Central memory CD8-positive, alpha-beta T cell (primary cell): ENCODE results near the gene ZNF358.

Experiments
- ATAC-seq: fragments of 150-1000 bp; cut with Tn5 transposase; replicated peaks from 2 replicates; pipeline ENCODE4 v1.10.0; 2022; ENCODE audit warnings: mild to moderate bottlenecking, moderate FRiP score, moderate number of reproducible peaks; ENCODE audit not compliant: poor library complexity, severe bottlenecking; ENCODE audit errors: extremely low read depth
- DNase-seq, 2 donors: peaks; one replicate each; pipeline ENCODE4 v3.0.0; 2021; ENCODE audit warnings: low spot score in 2 of 2
- H3K27ac Mint-ChIP-seq: one replicate; pipeline ENCODE4 v1.8.0; 2022; ENCODE audit warnings: low read depth, mild to moderate bottlenecking, moderate library complexity, mixed read lengths
- H3K27me3 Mint-ChIP-seq: one replicate; pipeline ENCODE4 v1.8.0; 2022; ENCODE audit warnings: mixed read lengths
- H3K36me3 Mint-ChIP-seq: one replicate; pipeline ENCODE4 v1.8.0; 2022; ENCODE audit warnings: mild to moderate bottlenecking, moderate library complexity, mixed read lengths; ENCODE audit not compliant: insufficient read depth
- H3K4me1 Mint-ChIP-seq: one replicate; pipeline ENCODE4 v1.8.0; 2022; ENCODE audit warnings: mixed read lengths
- H3K4me3 Mint-ChIP-seq: one replicate; pipeline ENCODE4 v1.8.0; 2022; ENCODE audit warnings: mild to moderate bottlenecking, moderate library complexity, mixed read lengths
- H3K9me3 Mint-ChIP-seq: one replicate; pipeline ENCODE4 v1.8.0; 2022; ENCODE audit warnings: mixed read lengths

Gene ZNF358

GRCh38 chr19:7516878-7517277 lies 975 bp downstream of the ZNF358 start:
- ATAC-seq (no peak), DNase-seq (no peak)
- Mint-ChIP-seq H3K36me3 (peaks cover 7% of the 10 kb centered on the region), H3K27me3 (peaks cover 24% of the 10 kb centered on the region), H3K4me3 (peak overlapping the region; percentile 56), H3K9me3 (no peaks in the 10 kb centered on the region), H3K4me1 (peaks cover 25% of the 10 kb centered on the region), H3K27ac (no peak overlapping the region)

DNA sequence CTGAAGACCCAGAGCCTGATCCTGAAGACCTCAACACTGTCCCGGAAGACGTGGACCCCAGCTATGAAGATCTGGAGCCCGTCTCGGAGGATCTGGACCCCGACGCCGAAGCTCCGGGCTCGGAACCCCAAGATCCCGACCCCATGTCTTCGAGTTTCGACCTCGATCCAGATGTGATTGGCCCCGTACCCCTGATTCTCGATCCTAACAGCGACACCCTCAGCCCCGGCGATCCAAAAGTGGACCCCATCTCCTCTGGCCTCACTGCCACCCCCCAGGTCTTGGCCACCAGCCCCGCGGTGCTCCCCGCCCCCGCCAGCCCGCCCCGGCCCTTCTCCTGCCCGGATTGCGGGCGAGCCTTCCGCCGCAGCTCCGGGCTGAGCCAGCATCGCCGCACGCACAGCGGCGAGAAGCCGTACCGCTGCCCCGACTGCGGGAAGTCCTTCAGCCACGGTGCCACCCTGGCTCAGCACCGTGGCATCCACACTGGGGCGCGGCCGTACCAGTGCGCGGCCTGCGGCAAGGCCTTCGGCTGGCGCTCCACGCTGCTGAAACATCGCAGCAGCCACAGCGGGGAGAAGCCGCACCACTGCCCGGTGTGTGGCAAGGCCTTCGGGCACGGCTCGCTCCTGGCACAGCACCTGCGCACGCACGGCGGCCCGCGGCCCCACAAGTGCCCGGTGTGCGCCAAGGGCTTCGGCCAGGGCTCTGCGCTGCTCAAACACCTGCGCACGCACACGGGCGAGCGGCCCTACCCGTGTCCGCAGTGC lies 3.6 kb downstream of the ZNF358 start:
- Mint-ChIP-seq H3K4me3 (no peak overlapping the region), H3K27ac (no peak overlapping the region), H3K9me3 (no peaks in the 10 kb centered on the region), H3K27me3 (peaks cover 16% of the 10 kb centered on the region), H3K36me3 (peaks cover 14% of the 10 kb centered on the region), H3K4me1 (peaks cover 37% of the 10 kb centered on the region)
- DNase-seq (no peak), ATAC-seq (no peak)

DNA sequence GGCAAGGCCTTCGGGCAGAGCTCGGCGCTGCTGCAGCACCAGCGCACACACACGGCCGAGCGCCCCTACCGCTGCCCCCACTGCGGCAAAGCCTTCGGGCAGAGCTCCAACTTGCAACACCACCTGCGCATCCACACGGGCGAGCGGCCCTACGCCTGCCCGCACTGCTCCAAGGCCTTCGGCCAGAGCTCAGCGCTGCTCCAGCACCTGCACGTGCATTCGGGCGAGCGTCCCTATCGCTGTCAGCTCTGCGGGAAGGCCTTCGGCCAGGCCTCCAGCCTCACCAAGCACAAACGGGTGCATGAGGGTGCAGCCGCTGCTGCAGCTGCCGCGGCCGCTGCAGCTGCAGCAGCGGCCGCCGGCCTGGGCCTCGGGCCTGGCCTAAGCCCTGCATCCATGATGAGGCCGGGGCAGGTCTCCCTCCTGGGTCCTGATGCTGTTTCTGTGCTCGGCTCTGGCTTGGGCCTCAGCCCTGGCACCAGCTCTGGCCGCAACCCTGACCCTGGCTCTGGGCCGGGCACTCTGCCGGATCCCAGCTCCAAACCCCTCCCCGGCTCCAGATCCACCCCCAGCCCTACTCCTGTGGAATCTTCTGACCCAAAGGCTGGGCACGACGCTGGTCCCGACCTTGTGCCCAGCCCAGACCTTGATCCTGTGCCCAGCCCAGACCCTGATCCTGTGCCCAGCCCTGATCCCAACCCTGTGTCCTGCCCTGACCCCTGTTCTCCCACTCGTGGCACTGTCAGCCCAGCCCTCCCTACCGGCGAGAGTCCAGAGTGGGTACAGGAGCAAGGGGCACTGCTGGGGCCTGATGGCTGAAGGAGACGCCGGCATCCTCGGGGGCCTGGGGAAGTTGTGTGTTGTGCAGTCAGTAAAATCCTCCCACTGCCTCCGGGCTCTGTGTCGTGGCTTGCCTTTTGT lies 4.5 kb downstream of the ZNF358 start:
- no peak for DNase-seq
- ATAC-seq, result no peak
- H3K27ac Mint-ChIP-seq, result no peak overlapping the region
- peaks cover 16% of the 10 kb centered on the region for H3K36me3 Mint-ChIP-seq
- H3K27me3 Mint-ChIP-seq, result peaks cover 7% of the 10 kb centered on the region
- H3K4me1 Mint-ChIP-seq, result peaks cover 34% of the 10 kb centered on the region
- no peak overlapping the region for H3K4me3 Mint-ChIP-seq
- no peaks in the 10 kb centered on the region for H3K9me3 Mint-ChIP-seq

DNA sequence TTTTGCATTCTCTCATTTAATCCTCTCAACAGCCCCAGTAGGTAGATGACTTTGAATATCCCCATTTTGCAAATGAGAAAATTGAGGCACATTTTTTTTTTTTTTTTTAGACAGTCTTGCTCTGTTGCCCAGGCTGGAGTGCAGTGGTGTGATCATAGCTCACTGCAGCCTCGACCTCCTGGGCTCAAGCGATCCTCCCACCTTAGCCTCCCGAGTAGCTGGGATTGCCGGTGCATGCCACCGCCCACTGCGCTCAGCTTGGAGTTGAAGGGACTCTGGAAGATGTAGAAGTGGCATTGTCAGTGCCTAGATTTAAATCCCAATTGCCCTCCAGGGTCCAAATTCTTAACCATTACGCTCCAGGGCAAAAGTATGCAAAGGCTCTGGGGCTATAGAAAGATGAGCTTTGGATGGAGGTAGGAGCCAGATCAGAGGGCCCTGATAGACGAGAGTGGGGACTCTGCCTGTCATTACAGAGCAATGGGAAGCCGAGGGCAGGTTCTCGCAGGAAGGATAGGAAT lies 5.7 kb downstream of the ZNF358 start:
- Mint-ChIP-seq H3K4me3 (peak overlapping the region; percentile 76), H3K4me1 (peaks cover 29% of the 10 kb centered on the region), H3K9me3 (no peaks in the 10 kb centered on the region), H3K36me3 (peaks cover 15% of the 10 kb centered on the region), H3K27me3 (no peaks in the 10 kb centered on the region), H3K27ac (peak overlapping the region; percentile 63)
- no peak for DNase-seq
- ATAC-seq, result no peak

- Mint-ChIP-seq H3K36me3 (peaks cover 14% of the 10 kb centered on the region), H3K27ac (peak within 1 kb of the TSS; percentile 63), H3K4me3 (peak within 1 kb of the TSS; percentile 76), H3K27me3 (no peaks in the 10 kb centered on the region), H3K4me1 (peaks cover 24% of the 10 kb centered on the region), H3K9me3 (no peaks in the 10 kb centered on the region)
- DNase-seq (peak; percentile 98 to 99), ATAC-seq (peak; percentile 89)
Measured at GRCh38 chr19:7522072-7522922, 6.4 kb downstream of the ZNF358 start, which contains the start of gene MCOLN1. TSS of gene MCOLN1 (plus strand) at chr19:7522624. CDS start at chr19:7522751, 127 bp downstream.

DNA sequence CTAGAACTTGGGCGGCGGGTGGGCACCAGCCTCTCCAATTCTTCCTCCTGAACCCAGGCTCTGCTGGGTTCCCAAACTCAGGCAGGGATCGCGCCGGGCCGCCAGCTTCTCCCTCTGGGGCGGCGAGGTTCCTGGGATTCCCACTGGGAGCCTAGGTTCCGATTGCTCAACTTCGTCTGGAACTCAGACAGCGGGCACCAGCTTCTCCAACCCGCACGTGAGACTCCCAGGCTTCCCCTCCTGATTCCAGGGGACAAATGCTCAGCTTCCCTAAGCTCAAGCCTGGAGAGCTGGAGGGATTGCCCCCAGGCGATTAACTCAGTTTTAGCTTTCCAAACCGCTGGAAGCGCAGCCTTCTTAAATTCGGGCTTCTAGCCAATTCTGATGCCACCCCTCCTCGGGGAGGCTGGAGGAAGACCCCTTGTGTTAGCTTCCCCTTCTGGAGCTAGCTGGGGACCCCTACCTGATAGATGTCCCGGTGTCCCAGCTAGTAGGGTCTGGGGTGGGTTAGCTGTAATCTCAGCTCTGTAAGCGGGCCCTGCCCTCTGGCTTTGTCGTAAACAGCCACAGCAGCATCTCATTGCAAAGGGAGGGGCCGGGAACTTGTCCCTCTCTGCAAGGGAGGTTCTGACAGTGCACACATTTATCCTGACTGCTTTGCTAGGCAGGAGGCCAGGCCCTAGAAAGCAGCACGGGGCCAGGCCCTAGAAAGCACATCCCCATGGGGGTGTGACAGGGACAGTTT lies 7.2 kb downstream of the ZNF358 start:
- Mint-ChIP-seq H3K27me3 (no peaks in the 10 kb centered on the region), H3K4me3 (peak overlapping the region; percentile 76), H3K36me3 (peaks cover 15% of the 10 kb centered on the region), H3K4me1 (peaks cover 17% of the 10 kb centered on the region), H3K9me3 (no peaks in the 10 kb centered on the region), H3K27ac (peak overlapping the region; percentile 63)
- ATAC-seq, result no peak
- DNase-seq, result no peak

DNA sequence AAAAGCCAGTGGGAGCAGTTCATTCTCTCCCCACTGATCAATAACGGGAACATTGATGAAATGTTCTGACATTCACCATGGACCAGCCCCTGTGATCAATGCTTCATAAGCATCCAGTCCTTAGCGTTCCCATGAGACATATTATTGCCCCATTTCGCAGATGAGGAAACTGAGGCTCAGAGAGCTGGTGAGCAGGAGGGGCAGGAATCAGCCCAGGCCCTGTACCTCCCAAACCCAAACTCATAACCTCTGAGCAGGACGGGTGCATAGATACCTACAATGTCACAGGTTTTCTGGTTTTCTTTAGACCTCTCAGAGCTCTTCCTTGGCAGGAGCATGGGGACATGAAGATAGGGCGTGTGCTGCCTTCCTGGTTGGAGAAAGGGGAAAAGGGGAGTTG lies 8.6 kb downstream of the ZNF358 start:
- Mint-ChIP-seq H3K4me1 (peaks cover 14% of the 10 kb centered on the region), H3K36me3 (peaks cover 13% of the 10 kb centered on the region), H3K27me3 (no peaks in the 10 kb centered on the region), H3K9me3 (no peaks in the 10 kb centered on the region), H3K27ac (no peak overlapping the region), H3K4me3 (no peak overlapping the region)
- ATAC-seq (no peak), DNase-seq (no peak)

- no peaks in the 10 kb centered on the region for H3K27me3 Mint-ChIP-seq
- no peak overlapping the region for H3K4me3 Mint-ChIP-seq
- peaks cover 14% of the 10 kb centered on the region for H3K4me1 Mint-ChIP-seq
- H3K9me3 Mint-ChIP-seq, result no peaks in the 10 kb centered on the region
- H3K36me3 Mint-ChIP-seq, result peaks cover 13% of the 10 kb centered on the region
- DNase-seq (no peak), ATAC-seq (no peak)
- no peak overlapping the region for H3K27ac Mint-ChIP-seq
Measured at GRCh38 chr19:7524992-7525739, 9.3 kb downstream of the ZNF358 start.

GRCh38 chr19:7526059-7526929 lies 10.4 kb downstream of the ZNF358 start:
- Mint-ChIP-seq H3K27me3 (no peaks in the 10 kb centered on the region), H3K27ac (no peak overlapping the region), H3K4me1 (peaks cover 14% of the 10 kb centered on the region), H3K9me3 (no peaks in the 10 kb centered on the region), H3K36me3 (peaks cover 13% of the 10 kb centered on the region), H3K4me3 (no peak overlapping the region)
- ATAC-seq, result no peak
- no peak for DNase-seq

DNA sequence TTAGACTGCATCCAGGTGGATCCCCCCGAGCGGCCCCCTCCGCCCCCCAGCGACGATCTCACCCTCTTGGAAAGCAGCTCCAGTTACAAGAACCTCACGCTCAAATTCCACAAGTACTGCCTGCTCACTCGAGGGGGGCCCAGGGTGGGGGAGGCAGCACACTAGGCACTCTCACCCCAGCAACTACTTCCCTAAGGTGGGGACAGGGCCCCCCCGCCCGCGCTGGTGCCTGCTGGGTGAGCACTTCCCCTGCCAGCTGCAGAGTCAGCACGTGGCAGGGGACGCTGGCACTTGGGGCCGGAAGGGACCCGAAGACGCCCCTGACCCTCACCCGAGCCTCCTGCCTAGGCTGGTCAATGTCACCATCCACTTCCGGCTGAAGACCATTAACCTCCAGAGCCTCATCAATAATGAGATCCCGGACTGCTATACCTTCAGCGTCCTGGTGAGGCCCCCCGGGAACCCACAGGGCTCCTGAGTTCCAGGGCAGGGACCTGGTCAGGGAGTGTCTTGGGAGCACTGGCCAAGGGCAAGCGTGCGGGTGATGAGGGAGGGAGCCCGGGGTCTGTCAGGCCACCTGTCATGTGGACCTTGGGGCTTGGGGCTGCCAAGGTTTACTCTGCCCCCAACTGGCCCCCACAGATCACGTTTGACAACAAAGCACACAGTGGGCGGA lies 11.8 kb downstream of the ZNF358 start:
- H3K4me3 Mint-ChIP-seq, result no peak overlapping the region
- H3K36me3 Mint-ChIP-seq, result peaks cover 8% of the 10 kb centered on the region
- ATAC-seq, result no peak

More for the DNA sequence above, 11.8 kb downstream of the ZNF358 start:
- no peaks in the 10 kb centered on the region for H3K27me3 Mint-ChIP-seq
- H3K27ac Mint-ChIP-seq, result no peak overlapping the region
- no peak for DNase-seq
- H3K4me1 Mint-ChIP-seq, result peaks cover 10% of the 10 kb centered on the region
- H3K9me3 Mint-ChIP-seq, result no peaks in the 10 kb centered on the region
